CD4-positive, alpha-beta T cell treated with Interleukin-2 at 100 ng/mL for 4 hours (primary cell): Measurements from ENCODE around the gene KCNRG.
"Not testable (repeated sequence)": the region's sequence is repeated elsewhere in the genome, so short reads cannot be mapped to it uniquely, and the experiment has no call there.

Source experiments
- DNase-seq: peaks from one replicate; pipeline ENCODE4 v3.0.0-alpha.2; 2020; ENCODE audit warnings: low spot score

KCNRG gene

GRCh38 chr13:50012396-50013169 lies 2.7 kb upstream of the KCNRG start:
- DNase-seq = no peak

- DNase-seq = no peak
Observed at GRCh38 chr13:50014386-50014785, 858 bp upstream of the KCNRG start.

GRCh38 chr13:50015750-50016149 lies 506 bp downstream of the KCNRG start:
- DNase-seq = no peak

- no peak for DNase-seq
Observed at GRCh38 chr13:50016444-50016843, 1.2 kb downstream of the KCNRG start.

- DNase-seq = no peak
Observed at GRCh38 chr13:50017819-50018218, 2.6 kb downstream of the KCNRG start.

- DNase-seq = no peak
Observed at GRCh38 chr13:50025436-50025835, 10.2 kb downstream of the KCNRG start.

- DNase-seq = no peak
Observed at GRCh38 chr13:50026788-50027473, 11.7 kb downstream of the KCNRG start.

GRCh38 chr13:50030315-50030714 lies 15.1 kb downstream of the KCNRG start:
- DNase-seq = no peak

GRCh38 chr13:50033725-50034124 lies 18.5 kb downstream of the KCNRG start:
- no peak for DNase-seq

- DNase-seq = no peak
Observed at GRCh38 chr13:50037788-50038187, 22.5 kb downstream of the KCNRG start.

GRCh38 chr13:50038266-50038665 lies 23.0 kb downstream of the KCNRG start:
- DNase-seq = no peak

GRCh38 chr13:50052478-50052877 lies 37.2 kb downstream of the KCNRG start:
- no peak for DNase-seq

- DNase-seq = no peak
Observed at GRCh38 chr13:50053844-50054243, 38.6 kb downstream of the KCNRG start.

- DNase-seq = no peak
Observed at GRCh38 chr13:50055454-50055853, 40.2 kb downstream of the KCNRG start.

GRCh38 chr13:50060718-50061117 lies 45.5 kb downstream of the KCNRG start:
- DNase-seq = no peak

- not testable (repeated sequence) for DNase-seq
Observed at GRCh38 chr13:50062336-50062735, 47.1 kb downstream of the KCNRG start.

- DNase-seq = no peak
Observed at GRCh38 chr13:50065712-50066111, 50.5 kb downstream of the KCNRG start.

GRCh38 chr13:50068508-50068907 lies 53.3 kb downstream of the KCNRG start:
- DNase-seq = no peak

GRCh38 chr13:50069261-50069660 lies 54.0 kb downstream of the KCNRG start:
- no peak for DNase-seq

- DNase-seq = no peak
Observed at GRCh38 chr13:50070186-50070585, 54.9 kb downstream of the KCNRG start.
